Suprapubic skin (tissue), 4 donors: ENCODE measurements around the gene BIRC6. TPM values are rescaled to one million over a fixed set of nuclear protein-coding genes. Genes with fewer than 3 reads are reported as not detected.

ENCODE experiments used
- DNase-seq, 2 donors: peaks; one replicate each; pipeline ENCODE4 v3.0.0-alpha.2; 2019; ENCODE audit warnings: low spot score in 2 of 2
- H3K27ac ChIP-seq: fragments of 200-600 bp; sonication (generic); one replicate; pipeline ENCODE4 v1.5.1; 2019
- H3K27me3 ChIP-seq: fragments of 200-600 bp; sonication (generic); one replicate; pipeline ENCODE4 v1.5.1; 2019
- H3K36me3 ChIP-seq: fragments of 200-600 bp; sonication (generic); one replicate; pipeline ENCODE4 v1.5.1; 2019
- H3K4me1 ChIP-seq: fragments of 200-600 bp; sonication (generic); one replicate; pipeline ENCODE4 v1.5.1; 2019
- H3K4me3 ChIP-seq: fragments of 200-600 bp; sonication (generic); one replicate; pipeline ENCODE4 v1.5.1; 2019; ENCODE audit warnings: mild to moderate bottlenecking
- H3K9me3 ChIP-seq: fragments of 200-600 bp; sonication (generic); one replicate; pipeline ENCODE4 v1.5.1; 2019
- EP300 ChIP-seq: sonication (generic); formaldehyde crosslinking; IDR thresholded peaks from one replicate; pipeline ENCODE4 v1.6.1; 2017; ENCODE audit warnings: antibody characterized with exemption
- POLR2A ChIP-seq, 2 donors: fragments of 450-650 bp; IDR thresholded peaks; one replicate each; pipeline ENCODE4 v1.6.1; 2017; ENCODE audit warnings: antibody characterized with exemption in 2 of 2, mild to moderate bottlenecking in 2 of 2, moderate library complexity in 2 of 2
- POLR2AphosphoS5 ChIP-seq, 3 donors: sonication (generic); formaldehyde crosslinking; IDR thresholded peaks; one replicate each; pipeline ENCODE4 v1.6.1; 2017; ENCODE audit warnings: antibody characterized with exemption in 3 of 3
- WGBS: methylation state at CpG from one replicate; pipeline ENCODE4 v1.1.5; 2018; 5-methylcytosine and 5-hydroxymethylcytosine counted together
- total RNA-seq, 4 donors: library from RNA; depleted of rRNA; stranded (reverse); fragments of >200 nt; gene quantifications; one replicate each; pipeline ENCODE4 v1.1.0, GENCODE V29; 2016
- TF ChIP-seq, protein P1 (sequence below), 2 donors: fragments of 200-600 bp in 1 of 2; fragments of 450-650 bp in 1 of 2; sonication (generic) in 1 of 2; IDR thresholded peaks; one replicate each; pipeline ENCODE4 v1.5.1; 2016 to 2019; ENCODE audit warnings: antibody characterized with exemption in 2 of 2, mild to moderate bottlenecking in 1 of 2, moderate library complexity in 1 of 2

BIRC6 gene
- total RNA-seq, 4 donors from 2014 or later: 101 to 319 (median 109) TPM

DNA sequence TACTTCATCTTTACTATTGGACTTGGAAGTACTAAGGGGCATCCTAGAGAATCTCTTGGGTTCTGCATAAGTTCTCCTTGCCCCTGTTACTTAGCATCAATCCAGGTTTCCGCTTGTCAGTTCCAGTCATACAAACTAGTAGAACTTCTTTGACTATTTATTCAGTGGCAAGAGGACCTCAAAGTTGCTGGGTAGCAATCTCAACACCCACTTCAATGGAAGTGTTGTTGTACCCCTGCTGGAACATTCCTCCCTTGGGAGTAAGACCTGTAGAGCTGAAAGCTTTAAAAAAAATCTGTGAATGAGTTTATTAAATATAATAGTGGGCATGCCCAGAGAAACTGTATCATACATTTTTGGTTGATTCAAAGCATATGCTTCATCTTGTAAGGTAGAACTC, 27.0 kb downstream of the BIRC6 start:
- WGBS: 100% methylated on average over 1 of the region's 1 CpG
- Histone ChIP-seq H3K9me3 (no peaks in the 10 kb centered on the region), H3K27ac (no peak overlapping the region), H3K36me3 (peaks cover 49% of the 10 kb centered on the region), H3K27me3 (no peaks in the 10 kb centered on the region), H3K4me1 (no peaks in the 10 kb centered on the region), H3K4me3 (no peak overlapping the region)
- no peak for DNase-seq
- TF ChIP-seq EP300 (no peak), POLR2A (IDR thresholded peaks at IDR 0.05) (no peak), POLR2AphosphoS5 (IDR thresholded peaks at IDR 0.05) (no peak)
- TF ChIP-seq, protein P1, sequence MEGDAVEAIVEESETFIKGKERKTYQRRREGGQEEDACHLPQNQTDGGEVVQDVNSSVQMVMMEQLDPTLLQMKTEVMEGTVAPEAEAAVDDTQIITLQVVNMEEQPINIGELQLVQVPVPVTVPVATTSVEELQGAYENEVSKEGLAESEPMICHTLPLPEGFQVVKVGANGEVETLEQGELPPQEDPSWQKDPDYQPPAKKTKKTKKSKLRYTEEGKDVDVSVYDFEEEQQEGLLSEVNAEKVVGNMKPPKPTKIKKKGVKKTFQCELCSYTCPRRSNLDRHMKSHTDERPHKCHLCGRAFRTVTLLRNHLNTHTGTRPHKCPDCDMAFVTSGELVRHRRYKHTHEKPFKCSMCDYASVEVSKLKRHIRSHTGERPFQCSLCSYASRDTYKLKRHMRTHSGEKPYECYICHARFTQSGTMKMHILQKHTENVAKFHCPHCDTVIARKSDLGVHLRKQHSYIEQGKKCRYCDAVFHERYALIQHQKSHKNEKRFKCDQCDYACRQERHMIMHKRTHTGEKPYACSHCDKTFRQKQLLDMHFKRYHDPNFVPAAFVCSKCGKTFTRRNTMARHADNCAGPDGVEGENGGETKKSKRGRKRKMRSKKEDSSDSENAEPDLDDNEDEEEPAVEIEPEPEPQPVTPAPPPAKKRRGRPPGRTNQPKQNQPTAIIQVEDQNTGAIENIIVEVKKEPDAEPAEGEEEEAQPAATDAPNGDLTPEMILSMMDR (IDR thresholded peaks at IDR 0.05): no peak

DNA sequence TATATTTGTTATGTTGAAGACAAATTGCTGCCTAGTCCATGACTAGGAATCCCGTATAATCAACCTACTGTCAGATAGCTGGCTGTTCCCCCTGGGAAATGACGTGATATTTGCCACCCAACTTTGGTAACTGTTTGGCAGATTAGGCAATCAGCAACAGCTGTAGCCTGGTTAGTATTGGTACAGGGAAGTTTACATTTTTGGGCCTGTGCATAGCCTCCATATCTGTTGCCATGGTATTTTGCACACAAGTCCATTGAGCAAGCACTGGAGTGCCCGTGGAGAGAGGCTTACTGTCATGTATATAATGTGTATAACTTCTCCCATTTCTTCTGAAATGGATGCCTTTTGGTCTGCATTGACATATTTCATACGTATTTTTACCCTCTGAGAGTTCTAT, 27.7 kb downstream of the BIRC6 start:
- Histone ChIP-seq H3K27me3 (no peaks in the 10 kb centered on the region), H3K9me3 (no peaks in the 10 kb centered on the region), H3K27ac (no peak overlapping the region), H3K4me3 (no peak overlapping the region), H3K36me3 (peaks cover 50% of the 10 kb centered on the region), H3K4me1 (no peaks in the 10 kb centered on the region)
- TF ChIP-seq EP300 (no peak), POLR2A (IDR thresholded peaks at IDR 0.05) (no peak), POLR2AphosphoS5 (IDR thresholded peaks at IDR 0.05) (no peak)
- TF ChIP-seq, protein P1 (IDR thresholded peaks at IDR 0.05): no peak
- no peak for DNase-seq
- 92% methylated on average over 4 of the region's 4 CpGs for WGBS

DNA sequence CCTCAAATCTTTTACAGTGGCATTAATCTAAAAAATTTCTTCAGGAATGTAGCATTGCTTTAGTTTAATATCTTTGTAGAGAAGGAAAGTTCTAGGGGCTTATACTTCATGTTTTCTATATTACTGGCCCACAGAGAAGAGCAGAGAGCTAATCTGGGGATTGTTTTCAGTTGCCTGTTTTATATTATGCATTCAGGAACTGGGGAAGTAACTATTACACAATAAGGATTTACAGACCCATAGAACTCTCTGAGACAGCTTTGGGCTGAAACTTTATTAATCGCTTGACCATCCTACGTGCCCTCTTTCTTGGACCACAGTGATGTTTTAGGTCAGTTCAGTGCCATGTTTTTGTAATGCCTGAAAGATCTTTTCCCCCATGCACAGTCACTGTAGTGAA, 29.9 kb downstream of the BIRC6 start:
- Histone ChIP-seq H3K4me1 (no peaks in the 10 kb centered on the region), H3K9me3 (no peaks in the 10 kb centered on the region), H3K27ac (no peak overlapping the region), H3K36me3 (peaks cover 61% of the 10 kb centered on the region), H3K27me3 (no peaks in the 10 kb centered on the region), H3K4me3 (no peak overlapping the region)
- no peak for DNase-seq
- TF ChIP-seq POLR2AphosphoS5 (IDR thresholded peaks at IDR 0.05) (no peak), POLR2A (IDR thresholded peaks at IDR 0.05) (no peak), EP300 (no peak)
- TF ChIP-seq, protein P1 (IDR thresholded peaks at IDR 0.05): no peak
- WGBS: 100% methylated on average over 2 of the region's 2 CpGs

DNA sequence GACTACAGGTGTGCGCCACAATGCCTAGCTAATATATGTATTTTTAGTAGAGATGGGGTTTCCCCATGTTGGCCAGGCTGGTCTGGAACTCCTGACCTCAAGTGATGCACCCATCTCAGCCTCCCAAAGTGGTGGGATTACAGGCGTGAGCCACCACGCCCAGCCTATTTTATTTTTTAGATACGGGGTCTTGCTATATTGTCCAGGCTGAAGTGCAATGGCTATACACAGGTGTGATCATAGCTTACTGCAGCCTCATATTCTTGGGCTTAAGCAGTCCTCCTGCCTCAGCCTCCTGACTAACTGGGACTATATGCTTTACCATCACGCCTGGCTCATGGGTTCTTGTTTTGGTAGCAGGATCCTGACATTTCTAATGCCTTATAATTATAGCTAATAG, 42.4 kb downstream of the BIRC6 start:
- no peaks in the 10 kb centered on the region for H3K27me3 ChIP-seq
- WGBS: 93% methylated on average over 5 of the region's 5 CpGs
- DNase-seq: no peak
- peaks cover 59% of the 10 kb centered on the region for H3K36me3 ChIP-seq
- no peak overlapping the region for H3K4me3 ChIP-seq
- H3K9me3 ChIP-seq: no peaks in the 10 kb centered on the region
- H3K27ac ChIP-seq: no peak overlapping the region
- H3K4me1 ChIP-seq: no peaks in the 10 kb centered on the region
- TF ChIP-seq POLR2AphosphoS5 (IDR thresholded peaks at IDR 0.05): no peak
- TF ChIP-seq, protein P1 (IDR thresholded peaks at IDR 0.05): no peak
- no peak for TF ChIP-seq EP300
- TF ChIP-seq POLR2A (IDR thresholded peaks at IDR 0.05): no peak

DNA sequence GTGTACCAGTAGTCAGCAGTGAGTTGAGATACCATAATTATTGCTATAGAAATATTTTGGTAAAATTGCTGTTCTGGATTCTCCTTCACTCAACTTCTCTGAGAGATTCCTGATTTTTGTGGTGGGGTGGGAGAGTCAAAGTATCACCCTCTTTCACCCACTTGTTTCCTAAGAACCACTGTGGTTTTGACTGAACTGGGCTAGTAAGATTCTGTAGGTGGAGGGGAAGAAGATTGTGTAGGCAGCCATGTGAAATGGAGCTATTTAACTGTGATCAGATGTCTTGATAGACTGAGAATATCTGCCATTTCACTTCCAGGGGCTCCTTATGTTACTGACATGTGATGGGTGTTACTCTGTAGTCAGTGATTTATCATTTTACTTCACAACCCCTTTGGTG, 45.3 kb downstream of the BIRC6 start:
- no peaks in the 10 kb centered on the region for H3K9me3 ChIP-seq
- TF ChIP-seq, protein P1 (IDR thresholded peaks at IDR 0.05): no peak
- no peak for TF ChIP-seq POLR2AphosphoS5 (IDR thresholded peaks at IDR 0.05)
- DNase-seq: no peak
- no peak overlapping the region for H3K4me3 ChIP-seq
- H3K27me3 ChIP-seq: no peaks in the 10 kb centered on the region
- H3K27ac ChIP-seq: no peak overlapping the region
- H3K4me1 ChIP-seq: no peaks in the 10 kb centered on the region
- peaks cover 44% of the 10 kb centered on the region for H3K36me3 ChIP-seq
